Measurements from ENCODE around the gene SIRPB2. TPM values are rescaled to one million over a fixed set of nuclear protein-coding genes. Genes with fewer than 3 reads are reported as not detected.

SIRPB2 gene
- total and polyA plus RNA-seq, 2 of the 8 experiments (the other 6 are each of a cell fraction or from before 2014, with no cell fraction given) = 0.28 TPM; not detected in 1

- no peaks in the 10 kb centered on the region for H3K79me2 ChIP-seq (ENCODE audit: control insufficient read depth in 1 of 2, insufficient read depth in 2 of 2, low read length in 2 of 2)
- no peak overlapping the region for H3K9ac ChIP-seq (replicated peaks in 1 of 4; ENCODE audit: extremely low read depth in 1 of 4, low read depth in 3 of 4, low read length in 3 of 4)
- no peaks in the 10 kb centered on the region for H3K79me1 ChIP-seq (ENCODE audit: low read depth, low read length)
- TF ChIP-seq SRF (IDR thresholded peaks at IDR 0.05; ENCODE audit: low read depth, low read length) (no peak), KDM5A (IDR thresholded peaks at IDR 0.05; ENCODE audit: low read length) (no peak), USF2 (IDR thresholded peaks at IDR 0.05; ENCODE audit: low read length) (no peak), CTCF (IDR thresholded peaks at IDR 0.05; ENCODE audit: control extremely low read depth in 1 of 3, insufficient read depth in 1 of 3, low read depth in 1 of 3, low read length in 3 of 3) (no peak), JUN (IDR thresholded peaks at IDR 0.05; ENCODE audit: low read depth, low read length) (no peak), ATF3 (IDR thresholded peaks at IDR 0.05; ENCODE audit: insufficient read depth, low read depth, low read length) (no peak), CHD2 (IDR thresholded peaks at IDR 0.05; ENCODE audit: low read length) (no peak), CREB1 (IDR thresholded peaks at IDR 0.05) (no peak)
- no peaks in the 10 kb centered on the region for H3K36me3 ChIP-seq (ENCODE audit: control insufficient read depth in 2 of 4, insufficient read depth in 4 of 4, low read length in 3 of 4)
- CTCF ChIA-PET (ENCODE audit: partially characterized antibody) = interaction anchor here (3.6 kb wide), 1 partner anchor 10 kb away, joined by 12 read pairs; no protein-coding TSS in a partner anchor
- H4K5ac ChIP-seq (ENCODE audit: insufficient read length, low read depth, low read length) = no peak overlapping the region
- H2BK120ac ChIP-seq (replicated peaks; ENCODE audit: low read depth, low read length) = no peak overlapping the region
- no peaks in the 10 kb centered on the region for H3K9me3 ChIP-seq (ENCODE audit: insufficient read depth in 2 of 2, low read depth in 1 of 2, low read length in 1 of 2)
- H3K14ac ChIP-seq (ENCODE audit: insufficient read length) = no peak overlapping the region
- H2AFZ ChIP-seq (ENCODE audit: low read length) = no peak overlapping the region
- H3K4me2 ChIP-seq (ENCODE audit: insufficient read depth in 1 of 2, low read depth in 2 of 2, low read length in 2 of 2) = no peak overlapping the region
- no peak overlapping the region for H2BK5ac ChIP-seq (ENCODE audit: low read depth, low read length)
- FAIRE-seq (no peak), DNase-seq (ENCODE audit: low read depth in 1 of 2, low spot score in 2 of 2) (no peak)
- H3K4me1 ChIP-seq (replicated peaks in 1 of 4; ENCODE audit: control insufficient read depth in 3 of 4, insufficient read depth in 4 of 4, low read length in 3 of 4) = peaks cover 0 to 5% (median 0%) of the 10 kb centered on the region in 4 experiments; a peak in 1 of 7 replicates
- H2BK20ac ChIP-seq (ENCODE audit: low read length) = no peak overlapping the region
- POLR2A ChIA-PET (ENCODE audit: partially characterized antibody) = no interaction called here
- H2BK12ac ChIP-seq (ENCODE audit: low read depth, low read length) = no peak overlapping the region
- no peak overlapping the region for H3K23ac ChIP-seq (ENCODE audit: insufficient read length)
- H3K23me2 ChIP-seq (ENCODE audit: low read depth, low read length) = no peaks in the 10 kb centered on the region; the same call in 1 of the 2 replicates
- no peak overlapping the region for H3K56ac ChIP-seq (replicated peaks; ENCODE audit: insufficient read length, low read depth, low read length)
- WGBS, 2 experiments (ENCODE audit: extremely low coverage in 1 of 2, insufficient coverage in 1 of 2, insufficient read length in 1 of 2, insufficient replicate concordance in 2 of 2, low coverage in 1 of 2, low lambda C conversion rate in 2 of 2, missing lambda C conversion rate in 1 of 2) = 100% methylated on average over 1 of the region's 1 CpG; no CpG with 5 or more reads in 1 of the 2 experiments
- H3K4ac ChIP-seq (replicated peaks; ENCODE audit: insufficient read length, low read depth, low read length) = no peak overlapping the region
- H4K20me1 ChIP-seq (replicated peaks in 1 of 2; ENCODE audit: control insufficient read depth in 1 of 2, insufficient read depth in 2 of 2, low read length in 2 of 2) = no peaks in the 10 kb centered on the region
- H4K8ac ChIP-seq (ENCODE audit: extremely low read depth, insufficient read depth, low read length) = no peak overlapping the region
- no peak overlapping the region for H3K27ac ChIP-seq (ENCODE audit: low read depth, low read length)
- H3K27me3 ChIP-seq (replicated peaks in 1 of 4; ENCODE audit: control insufficient read depth in 3 of 4, extremely low read depth in 1 of 4, insufficient read depth in 3 of 4, low read length in 3 of 4) = peaks cover 0 to 2% (median 0%) of the 10 kb centered on the region in 4 experiments; a peak in 2 of 7 replicates
- no peak overlapping the region for H2BK15ac ChIP-seq (ENCODE audit: low read length)
- no peak overlapping the region for H2AK5ac ChIP-seq (ENCODE audit: low read depth, low read length)
- H3K18ac ChIP-seq (ENCODE audit: extremely low read depth, low read length) = no peak overlapping the region
- H4K91ac ChIP-seq (replicated peaks; ENCODE audit: insufficient read length, low read length) = no peak overlapping the region
- H3K4me3 ChIP-seq (ENCODE audit: extremely low read depth in 1 of 4, insufficient read depth in 2 of 4, low read depth in 3 of 4, low read length in 4 of 4) = no peak overlapping the region
Measured at GRCh38 chr20:1513801-1514200, 22.6 kb upstream of the SIRPB2 start.

Measured in H1 (cell line).